ENCODE measurements around the gene NUP58.

The NUP58 gene

DNA sequence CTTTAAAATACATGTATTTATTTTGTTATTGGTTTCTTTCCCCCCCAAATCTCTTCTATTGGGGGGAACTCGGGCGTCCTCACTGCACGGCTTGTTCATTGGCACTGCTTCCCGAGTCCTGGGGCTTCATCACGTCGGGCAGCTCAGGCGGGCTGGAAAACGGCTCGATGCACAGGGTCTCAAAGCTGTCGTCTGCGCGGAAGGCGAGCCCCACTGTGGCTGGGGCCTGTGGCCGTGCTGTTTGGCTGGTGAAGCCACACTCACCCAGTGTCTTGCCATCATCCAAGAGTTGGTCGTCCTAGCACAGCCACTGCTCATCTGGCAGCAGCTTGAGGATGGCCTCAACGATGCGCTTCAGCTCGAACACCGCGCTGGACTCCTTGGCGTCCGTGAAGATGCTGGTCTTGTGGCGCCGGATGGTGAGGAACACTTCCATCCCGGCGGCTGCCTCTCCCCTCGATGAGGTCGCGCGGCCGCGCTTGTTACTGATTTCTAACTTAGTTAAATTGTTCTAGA lies 64.4 kb downstream of the NUP58 start:
- no peaks in the 10 kb centered on the region for H3K4me1 ChIP-seq (ENCODE audit: insufficient read depth, low read length)
- no peak for TF ChIP-seq EZH2 (IDR thresholded peaks at IDR 0.05; ENCODE audit: borderline replicate concordance, low read depth, low read length, severe bottlenecking)
- TF ChIP-seq, protein P1, sequence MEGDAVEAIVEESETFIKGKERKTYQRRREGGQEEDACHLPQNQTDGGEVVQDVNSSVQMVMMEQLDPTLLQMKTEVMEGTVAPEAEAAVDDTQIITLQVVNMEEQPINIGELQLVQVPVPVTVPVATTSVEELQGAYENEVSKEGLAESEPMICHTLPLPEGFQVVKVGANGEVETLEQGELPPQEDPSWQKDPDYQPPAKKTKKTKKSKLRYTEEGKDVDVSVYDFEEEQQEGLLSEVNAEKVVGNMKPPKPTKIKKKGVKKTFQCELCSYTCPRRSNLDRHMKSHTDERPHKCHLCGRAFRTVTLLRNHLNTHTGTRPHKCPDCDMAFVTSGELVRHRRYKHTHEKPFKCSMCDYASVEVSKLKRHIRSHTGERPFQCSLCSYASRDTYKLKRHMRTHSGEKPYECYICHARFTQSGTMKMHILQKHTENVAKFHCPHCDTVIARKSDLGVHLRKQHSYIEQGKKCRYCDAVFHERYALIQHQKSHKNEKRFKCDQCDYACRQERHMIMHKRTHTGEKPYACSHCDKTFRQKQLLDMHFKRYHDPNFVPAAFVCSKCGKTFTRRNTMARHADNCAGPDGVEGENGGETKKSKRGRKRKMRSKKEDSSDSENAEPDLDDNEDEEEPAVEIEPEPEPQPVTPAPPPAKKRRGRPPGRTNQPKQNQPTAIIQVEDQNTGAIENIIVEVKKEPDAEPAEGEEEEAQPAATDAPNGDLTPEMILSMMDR (IDR thresholded peaks at IDR 0.05; ENCODE audit: borderline replicate concordance, extremely low read depth, low read length, poor library complexity, severe bottlenecking) = no peak
- no peak for DNase-seq
- H4K20me1 ChIP-seq (ENCODE audit: insufficient read depth, low read length) = no peaks in the 10 kb centered on the region
- peaks cover 9% of the 10 kb centered on the region for H3K27me3 ChIP-seq (ENCODE audit: insufficient read depth, low read length, poor library complexity)
- no peak overlapping the region for H2AFZ ChIP-seq (ENCODE audit: low read depth, low read length)
- H3K4me3 ChIP-seq (ENCODE audit: low read depth in 1 of 2, low read length in 2 of 2) = no peak overlapping the region
- no peaks in the 10 kb centered on the region for H3K36me3 ChIP-seq (ENCODE audit: insufficient read depth, low read length)
- no peak for ATAC-seq (ENCODE audit: insufficient read depth, low read depth)
- no peak overlapping the region for H3K9ac ChIP-seq (ENCODE audit: low read depth, low read length)
- no peak overlapping the region for H3K27ac ChIP-seq (ENCODE audit: low read length)
- H3K9me3 ChIP-seq (ENCODE audit: insufficient read depth, low read length, severe bottlenecking) = no peaks in the 10 kb centered on the region
- no peak overlapping the region for H3K4me2 ChIP-seq (ENCODE audit: insufficient read depth, low read length)
- no peaks in the 10 kb centered on the region for H3K79me2 ChIP-seq (ENCODE audit: insufficient read depth, low read length)

DNA sequence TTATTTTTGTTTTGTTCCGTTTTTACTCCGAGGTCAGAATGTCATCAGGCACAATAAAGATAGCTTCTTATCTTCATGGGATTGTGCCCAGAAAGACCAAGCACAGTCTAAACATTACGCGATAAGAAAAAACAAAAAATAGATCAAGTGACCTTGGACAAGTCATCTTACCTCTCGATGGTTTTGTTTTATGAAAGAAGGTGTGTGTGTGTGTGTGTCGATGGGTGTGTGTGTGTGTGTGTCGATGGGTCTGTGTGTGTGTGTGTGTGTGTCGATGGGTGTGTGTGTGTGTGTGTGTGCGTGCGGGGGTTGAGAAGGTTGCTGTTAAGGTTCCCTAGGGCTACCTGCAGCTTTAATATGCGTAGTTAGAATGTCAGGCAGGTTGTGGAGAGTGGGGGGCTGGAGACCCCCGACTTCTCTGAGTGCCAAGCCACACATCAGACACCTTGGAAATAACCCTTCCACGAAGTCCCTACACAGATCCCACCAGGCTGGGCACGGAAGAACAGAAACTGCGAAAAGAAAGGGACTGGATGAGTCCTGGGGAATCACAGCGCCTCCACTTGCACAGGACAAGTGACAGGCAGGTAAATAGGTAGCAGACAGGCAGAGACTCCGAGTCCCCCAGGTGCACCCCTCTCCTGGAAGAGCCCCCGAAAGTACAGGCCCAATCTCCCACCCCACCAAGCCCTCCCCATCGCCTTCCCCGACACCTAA lies 69.9 kb downstream of the NUP58 start:
- Histone ChIP-seq H3K36me3 (ENCODE audit: insufficient read depth, low read length) (no peaks in the 10 kb centered on the region), H2AFZ (ENCODE audit: low read depth, low read length) (no peak overlapping the region), H3K79me2 (ENCODE audit: insufficient read depth, low read length) (no peaks in the 10 kb centered on the region), H3K27me3 (ENCODE audit: insufficient read depth, low read length, poor library complexity) (peaks cover 12% of the 10 kb centered on the region), H3K4me1 (ENCODE audit: insufficient read depth, low read length) (no peaks in the 10 kb centered on the region), H3K4me2 (ENCODE audit: insufficient read depth, low read length) (no peak overlapping the region), H3K27ac (ENCODE audit: low read length) (no peak overlapping the region), H3K4me3 (ENCODE audit: low read depth in 1 of 2, low read length in 2 of 2) (no peak overlapping the region), H3K9ac (ENCODE audit: low read depth, low read length) (no peak overlapping the region), H4K20me1 (ENCODE audit: insufficient read depth, low read length) (no peaks in the 10 kb centered on the region), H3K9me3 (ENCODE audit: insufficient read depth, low read length, severe bottlenecking) (no peaks in the 10 kb centered on the region)
- DNase-seq (no peak), ATAC-seq (ENCODE audit: insufficient read depth, low read depth) (no peak)
- no peak for TF ChIP-seq EZH2 (IDR thresholded peaks at IDR 0.05; ENCODE audit: borderline replicate concordance, low read depth, low read length, severe bottlenecking)
- TF ChIP-seq, protein P1 (IDR thresholded peaks at IDR 0.05; ENCODE audit: borderline replicate concordance, extremely low read depth, low read length, poor library complexity, severe bottlenecking) = no peak

DNA sequence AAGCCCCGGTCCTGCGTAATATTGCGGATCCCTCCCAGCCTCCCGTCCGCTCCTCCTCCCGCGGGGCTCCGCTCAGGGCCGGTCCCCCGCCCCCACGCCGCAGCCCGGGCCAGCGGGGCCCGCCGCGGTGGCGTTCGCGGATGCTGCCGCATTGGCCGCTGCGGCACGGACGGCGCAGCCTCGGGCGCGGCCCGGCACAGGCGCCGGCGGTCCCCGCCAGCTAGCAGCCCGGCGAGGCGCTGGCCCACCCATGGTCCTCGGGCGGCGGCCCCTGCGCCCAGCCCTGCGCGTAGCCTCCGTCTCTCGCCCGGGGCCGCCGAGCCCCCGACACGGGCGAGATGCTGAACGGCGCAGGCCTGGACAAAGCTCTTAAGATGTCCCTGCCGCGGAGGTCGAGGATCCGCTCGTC lies 70.5 kb downstream of the NUP58 start, which contains the start of gene ATP8A2:
TSS of gene ATP8A2 (plus strand) at position 100 of the 409 bp plus-strand sequence. CDS start at position 339, 239 bp downstream.
- no peak within 1 kb of the TSS for H3K4me3 ChIP-seq (ENCODE audit: low read depth in 1 of 2, low read length in 2 of 2)
- H3K4me1 ChIP-seq (ENCODE audit: insufficient read depth, low read length) = no peaks in the 10 kb centered on the region
- no peaks in the 10 kb centered on the region for H4K20me1 ChIP-seq (ENCODE audit: insufficient read depth, low read length)
- no peak within 1 kb of the TSS for H3K4me2 ChIP-seq (ENCODE audit: insufficient read depth, low read length)
- DNase-seq (no peak), ATAC-seq (ENCODE audit: insufficient read depth, low read depth) (no peak)
- no peak within 1 kb of the TSS for H3K27ac ChIP-seq (ENCODE audit: low read length)
- H3K27me3 ChIP-seq (ENCODE audit: insufficient read depth, low read length, poor library complexity) = peaks cover 12% of the 10 kb centered on the region
- H3K9me3 ChIP-seq (ENCODE audit: insufficient read depth, low read length, severe bottlenecking) = no peaks in the 10 kb centered on the region
- H3K36me3 ChIP-seq (ENCODE audit: insufficient read depth, low read length) = no peaks in the 10 kb centered on the region
- no peak for TF ChIP-seq EZH2 (IDR thresholded peaks at IDR 0.05; ENCODE audit: borderline replicate concordance, low read depth, low read length, severe bottlenecking)
- TF ChIP-seq, protein P1 (IDR thresholded peaks at IDR 0.05; ENCODE audit: borderline replicate concordance, extremely low read depth, low read length, poor library complexity, severe bottlenecking) = no peak
- no peaks in the 10 kb centered on the region for H3K79me2 ChIP-seq (ENCODE audit: insufficient read depth, low read length)
- H2AFZ ChIP-seq (ENCODE audit: low read depth, low read length) = no peak within 1 kb of the TSS
- no peak within 1 kb of the TSS for H3K9ac ChIP-seq (ENCODE audit: low read depth, low read length)
